ENCODE measurements around the gene CROCC.

Gene CROCC

GRCh38 chr1:17014671-17015567, 93.2 kb downstream of the CROCC start:
- DNase-seq = no peak

DNA sequence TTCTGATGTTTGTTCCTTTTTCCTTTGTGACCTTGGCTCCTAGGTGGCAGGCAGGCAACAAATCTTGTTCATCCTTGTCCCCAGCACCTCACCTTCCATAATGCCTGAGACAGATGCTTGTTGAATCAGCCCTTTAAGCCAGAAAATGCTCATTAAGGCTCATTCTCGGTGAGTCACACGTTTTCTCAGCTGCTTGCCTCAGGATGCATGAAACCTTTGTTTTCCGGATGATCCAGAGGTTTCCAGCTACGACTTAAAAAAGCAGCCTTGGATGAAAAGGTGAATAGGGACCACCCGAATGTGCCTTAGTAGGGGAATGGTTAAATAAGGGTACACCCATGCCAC, 94.6 kb downstream of the CROCC start:
- peak; percentile 18 for DNase-seq

GRCh38 chr1:17017435-17017834, 95.7 kb downstream of the CROCC start:
- DNase-seq = no peak

- no peak for DNase-seq
Observed at GRCh38 chr1:17018849-17019248, 97.1 kb downstream of the CROCC start.

GRCh38 chr1:17020502-17020901, 98.8 kb downstream of the CROCC start:
- DNase-seq = no peak

DNA sequence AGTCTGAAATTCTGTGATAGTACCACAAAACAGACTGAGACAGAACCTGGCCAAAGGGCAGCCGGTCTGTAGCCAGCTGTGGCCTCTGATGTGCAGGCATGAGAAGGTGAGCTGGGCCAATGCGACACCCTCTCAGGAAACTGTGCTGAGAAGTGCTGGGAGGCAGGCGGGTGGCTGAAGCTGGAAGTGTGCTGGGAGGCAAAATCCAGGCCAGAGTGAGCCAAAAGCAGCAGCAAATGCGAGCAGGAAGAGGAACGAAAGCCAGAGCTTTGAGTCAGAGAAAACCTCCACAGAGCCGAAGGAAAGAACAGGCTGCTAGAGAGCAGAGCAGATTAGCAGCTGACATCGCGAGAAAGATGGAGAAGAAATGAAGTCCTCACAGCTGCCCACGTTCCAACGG, 100.2 kb downstream of the CROCC start:
- no peak for DNase-seq
